HUES64 (cell line): ENCODE data around the gene RREB1.

Experiments
- H3K27ac ChIP-seq: 2 replicates; pipeline ENCODE4 v1.7.0; 2013; ENCODE audit warnings: low read depth, low read length, inconsistent platforms
- H3K27me3 ChIP-seq: 2 replicates; pipeline ENCODE4 v1.6.1; 2013; ENCODE audit warnings: mild to moderate bottlenecking, low read length; ENCODE audit not compliant: insufficient read depth
- H3K36me3 ChIP-seq: 2 replicates; pipeline ENCODE4 v1.6.1; 2013; ENCODE audit warnings: mild to moderate bottlenecking, low read length; ENCODE audit not compliant: insufficient read depth
- H3K4me1 ChIP-seq: 2 replicates; pipeline ENCODE4 v1.6.1; 2013; ENCODE audit warnings: mild to moderate bottlenecking, low read length, moderate library complexity; ENCODE audit not compliant: insufficient read depth
- H3K4me3 ChIP-seq: 2 replicates; pipeline ENCODE4 v1.5.1; 2013; ENCODE audit warnings: mild to moderate bottlenecking, low read length, moderate library complexity
- H3K9ac ChIP-seq: 2 replicates; pipeline ENCODE4 v1.6.1; 2013; ENCODE audit warnings: mild to moderate bottlenecking, low read depth, low read length
- H3K9me3 ChIP-seq: 2 replicates; pipeline ENCODE4 v1.6.1; 2013; ENCODE audit warnings: low read depth, low read length; ENCODE audit not compliant: insufficient read depth
- WGBS: fragments of 150-250, 120-280 bp; methylation state at CpG from one replicate; pipeline ENCODE4 v1.1.7; 2013; ENCODE audit warnings: missing lambda C conversion rate; 5-methylcytosine and 5-hydroxymethylcytosine counted together

RREB1 gene

GRCh38 chr6:7218406-7218988 lies 110.7 kb downstream of the RREB1 start:
- H3K4me1 ChIP-seq: peaks cover 5% of the 10 kb centered on the region; the same call in 1 of the 2 replicates
- H3K9me3 ChIP-seq: no peaks in the 10 kb centered on the region
- no peak overlapping the region for H3K4me3 ChIP-seq
- 88% methylated on average over 2 of the region's 2 CpGs for WGBS
- no peak overlapping the region for H3K27ac ChIP-seq
- no peak overlapping the region for H3K9ac ChIP-seq
- no peaks in the 10 kb centered on the region for H3K27me3 ChIP-seq
- H3K36me3 ChIP-seq: peaks cover 27% of the 10 kb centered on the region

DNA sequence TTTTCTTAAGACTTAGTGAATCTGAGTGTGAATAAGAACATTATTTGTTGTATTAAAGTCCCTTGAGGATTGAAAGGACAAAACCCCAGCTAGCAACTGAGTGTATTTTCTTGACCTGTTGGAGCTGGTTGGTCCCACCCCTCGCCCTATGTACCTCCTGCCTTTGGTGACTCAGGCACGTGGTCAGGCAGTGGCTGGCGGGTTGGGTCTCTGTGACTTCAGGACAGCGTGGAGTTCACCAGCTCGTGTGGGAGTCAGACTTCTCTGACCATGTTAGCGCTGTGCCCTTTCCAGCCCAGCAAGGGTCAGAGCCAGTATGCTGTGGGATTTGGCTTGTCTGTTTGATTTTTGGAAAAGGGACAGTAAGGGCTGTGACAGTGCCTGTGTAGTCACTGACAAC lies 111.5 kb downstream of the RREB1 start:
- peaks cover 20% of the 10 kb centered on the region for H3K36me3 ChIP-seq
- WGBS: 95% methylated on average over 6 of the region's 6 CpGs

DNA sequence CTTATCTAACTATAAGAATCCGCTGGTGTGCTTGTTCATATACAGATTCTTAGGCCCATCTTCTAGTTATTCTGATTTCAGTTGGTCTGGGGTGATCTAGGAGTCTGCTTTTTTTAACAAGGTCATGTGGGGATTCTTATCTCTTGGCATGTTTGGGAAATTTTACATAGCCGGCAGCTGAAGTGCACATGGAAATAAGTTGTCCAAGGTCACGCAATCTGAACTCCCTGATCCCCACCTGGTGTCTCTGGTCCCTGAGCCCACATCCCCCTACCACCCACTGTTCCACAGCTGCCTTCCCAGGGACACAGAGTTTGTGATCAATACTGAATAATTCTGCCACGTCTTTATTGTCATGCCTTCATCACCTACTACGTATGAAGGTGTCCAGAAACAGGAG lies 114.4 kb downstream of the RREB1 start:
- Histone ChIP-seq H3K36me3 (peaks cover 33% of the 10 kb centered on the region), H3K4me1 (peaks cover 14% of the 10 kb centered on the region), H3K9me3 (no peaks in the 10 kb centered on the region), H3K27ac (no peak overlapping the region), H3K27me3 (no peaks in the 10 kb centered on the region), H3K4me3 (no peak overlapping the region), H3K9ac (no peak overlapping the region)
- WGBS: 95% methylated on average over 5 of the region's 5 CpGs

More for the DNA sequence above, 111.5 kb downstream of the RREB1 start:
- Histone ChIP-seq H3K9me3 (no peaks in the 10 kb centered on the region), H3K4me3 (no peak overlapping the region), H3K9ac (no peak overlapping the region), H3K27me3 (no peaks in the 10 kb centered on the region), H3K27ac (no peak overlapping the region), H3K4me1 (peaks cover 6% of the 10 kb centered on the region; the same call in 1 of the 2 replicates)

DNA sequence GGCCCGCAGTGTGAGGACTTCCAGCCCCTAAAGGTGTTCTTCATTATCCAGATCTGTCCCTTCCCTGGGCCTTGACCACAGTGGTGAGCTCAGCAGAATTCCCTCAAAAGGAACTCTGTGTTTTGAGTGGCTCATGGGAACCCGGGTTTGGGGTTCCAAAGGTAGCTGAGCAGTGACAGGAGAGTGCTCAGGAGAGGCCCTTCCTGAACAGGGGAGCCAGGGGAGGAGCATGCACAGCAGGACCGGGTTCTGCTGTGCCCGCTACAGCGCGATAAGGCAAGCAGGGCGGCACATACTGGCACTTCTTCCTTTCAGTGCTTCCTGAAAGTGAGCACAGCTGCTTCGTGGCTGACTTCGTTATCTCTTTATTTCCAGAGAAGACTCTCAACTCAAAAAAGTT lies 117.0 kb downstream of the RREB1 start:
- Histone ChIP-seq H3K4me3 (no peak overlapping the region), H3K9ac (no peak overlapping the region), H3K27ac (no peak overlapping the region), H3K36me3 (peaks cover 52% of the 10 kb centered on the region), H3K27me3 (no peaks in the 10 kb centered on the region), H3K4me1 (peaks cover 8% of the 10 kb centered on the region; the same call in 1 of the 2 replicates), H3K9me3 (no peaks in the 10 kb centered on the region)
- WGBS: 88% methylated on average over 9 of the region's 9 CpGs

DNA sequence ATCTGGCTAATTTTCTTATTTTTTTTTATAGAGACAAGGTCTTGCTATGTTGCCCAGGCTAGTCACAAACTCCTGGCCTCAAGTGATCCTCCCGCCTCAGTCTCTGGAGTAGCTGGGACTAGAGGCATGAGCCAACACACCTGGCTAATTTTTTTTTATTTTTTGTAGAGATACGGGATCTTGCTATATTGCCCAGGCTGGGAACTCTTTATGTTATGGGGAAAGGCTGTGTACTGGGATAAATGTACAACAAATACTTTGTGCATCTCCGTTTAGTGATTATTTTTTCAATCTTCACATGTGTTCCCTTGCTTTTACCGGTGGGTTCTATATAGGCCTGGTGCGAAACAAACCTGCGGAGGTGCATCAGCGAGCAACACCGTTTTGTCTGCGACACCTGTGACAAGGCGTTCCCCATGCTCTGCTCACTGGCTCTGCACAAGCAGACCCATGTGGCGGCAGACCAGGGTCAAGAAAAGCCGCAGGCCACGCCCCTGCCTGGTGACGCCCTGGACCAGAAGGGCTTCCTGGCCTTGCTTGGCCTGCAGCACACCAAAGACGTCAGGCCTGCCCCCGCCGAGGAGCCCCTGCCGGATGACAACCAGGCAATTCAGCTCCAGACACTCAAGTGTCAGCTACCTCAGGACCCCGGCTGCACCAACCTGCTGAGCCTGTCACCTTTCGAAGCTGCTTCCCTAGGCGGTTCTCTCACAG lies 121.1 kb downstream of the RREB1 start:
- 95% methylated on average over 21 of the region's 21 CpGs for WGBS
- H3K9me3 ChIP-seq: no peaks in the 10 kb centered on the region
- peaks cover 71% of the 10 kb centered on the region for H3K36me3 ChIP-seq
- H3K4me3 ChIP-seq: no peak overlapping the region
- no peak overlapping the region for H3K27ac ChIP-seq
- no peaks in the 10 kb centered on the region for H3K27me3 ChIP-seq
- H3K4me1 ChIP-seq: peaks cover 8% of the 10 kb centered on the region; the same call in 1 of the 2 replicates
- H3K9ac ChIP-seq: no peak overlapping the region

DNA sequence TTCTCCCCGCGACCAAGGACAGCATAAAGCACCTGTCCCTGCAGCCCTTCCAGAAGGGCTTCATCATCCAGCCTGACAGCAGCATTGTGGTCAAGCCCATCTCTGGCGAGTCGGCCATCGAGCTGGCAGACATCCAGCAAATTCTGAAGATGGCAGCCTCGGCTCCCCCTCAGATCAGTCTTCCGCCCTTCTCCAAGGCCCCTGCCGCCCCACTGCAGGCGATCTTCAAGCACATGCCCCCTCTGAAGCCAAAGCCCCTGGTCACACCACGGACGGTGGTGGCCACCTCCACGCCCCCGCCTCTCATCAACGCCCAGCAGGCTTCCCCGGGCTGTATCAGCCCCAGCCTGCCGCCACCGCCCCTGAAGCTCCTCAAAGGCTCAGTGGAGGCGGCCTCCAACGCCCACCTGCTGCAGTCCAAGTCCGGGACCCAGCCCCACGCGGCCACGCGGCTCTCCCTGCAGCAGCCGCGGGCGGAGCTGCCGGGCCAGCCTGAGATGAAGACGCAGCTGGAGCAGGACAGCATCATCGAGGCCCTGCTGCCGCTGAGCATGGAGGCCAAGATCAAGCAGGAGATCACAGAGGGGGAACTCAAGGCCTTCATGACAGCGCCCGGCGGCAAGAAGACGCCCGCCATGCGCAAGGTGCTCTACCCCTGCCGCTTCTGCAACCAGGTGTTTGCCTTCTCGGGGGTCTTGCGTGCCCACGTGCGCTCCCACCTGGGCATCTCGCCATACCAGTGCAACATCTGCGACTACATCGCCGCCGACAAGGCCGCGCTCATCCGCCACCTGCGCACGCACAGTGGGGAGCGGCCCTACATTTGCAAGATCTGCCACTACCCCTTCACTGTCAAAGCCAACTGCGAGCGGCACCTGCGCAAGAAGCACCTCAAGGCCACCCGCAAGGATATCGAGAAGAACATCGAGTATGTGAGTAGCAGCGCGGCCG lies 121.9 kb downstream of the RREB1 start:
- Histone ChIP-seq H3K36me3 (peaks cover 76% of the 10 kb centered on the region), H3K27me3 (no peaks in the 10 kb centered on the region), H3K4me1 (peaks cover 5% of the 10 kb centered on the region; the same call in 1 of the 2 replicates), H3K4me3 (no peak overlapping the region), H3K27ac (no peak overlapping the region), H3K9ac (no peak overlapping the region), H3K9me3 (no peaks in the 10 kb centered on the region)
- 95% methylated on average over 62 of the region's 62 CpGs for WGBS

- Histone ChIP-seq H3K4me3 (no peak overlapping the region), H3K27ac (no peak overlapping the region), H3K36me3 (peaks cover 73% of the 10 kb centered on the region), H3K27me3 (no peaks in the 10 kb centered on the region), H3K9me3 (no peaks in the 10 kb centered on the region), H3K9ac (no peak overlapping the region), H3K4me1 (no peaks in the 10 kb centered on the region)
- 98% methylated on average over 39 of the region's 39 CpGs for WGBS
Observed at GRCh38 chr6:7230327-7230691, 122.5 kb downstream of the RREB1 start.

- Histone ChIP-seq H3K4me1 (no peaks in the 10 kb centered on the region), H3K27me3 (no peaks in the 10 kb centered on the region), H3K27ac (no peak overlapping the region), H3K4me3 (no peak overlapping the region), H3K9ac (no peak overlapping the region), H3K36me3 (peaks cover 65% of the 10 kb centered on the region), H3K9me3 (no peaks in the 10 kb centered on the region)
- 95% methylated on average over 37 of the region's 37 CpGs for WGBS
Observed at GRCh38 chr6:7230956-7231713, 123.4 kb downstream of the RREB1 start.

DNA sequence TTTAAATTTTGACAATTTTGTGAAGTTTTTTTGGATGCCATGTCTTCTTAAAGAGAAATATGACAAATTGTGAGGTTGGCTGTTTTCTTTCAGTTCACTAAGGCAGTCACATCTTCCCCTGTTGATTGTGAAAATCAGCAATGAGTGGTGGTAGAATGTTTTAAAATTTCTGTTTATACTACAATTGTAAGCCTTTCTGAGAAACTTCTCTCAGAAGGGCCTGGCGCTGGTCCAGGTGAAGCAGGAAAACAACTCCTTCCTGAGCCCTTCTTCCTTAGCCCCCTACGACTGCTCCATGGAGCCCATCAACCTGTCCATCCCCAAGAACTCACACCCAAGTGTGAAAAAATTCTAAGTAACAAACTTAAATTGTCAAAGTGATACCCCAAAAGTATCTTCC lies 124.6 kb downstream of the RREB1 start:
- Histone ChIP-seq H3K9ac (no peak overlapping the region), H3K27ac (no peak overlapping the region), H3K9me3 (no peaks in the 10 kb centered on the region), H3K27me3 (no peaks in the 10 kb centered on the region), H3K36me3 (peaks cover 56% of the 10 kb centered on the region), H3K4me1 (no peaks in the 10 kb centered on the region), H3K4me3 (no peak overlapping the region)
- 90% methylated on average over 2 of the region's 2 CpGs for WGBS

DNA sequence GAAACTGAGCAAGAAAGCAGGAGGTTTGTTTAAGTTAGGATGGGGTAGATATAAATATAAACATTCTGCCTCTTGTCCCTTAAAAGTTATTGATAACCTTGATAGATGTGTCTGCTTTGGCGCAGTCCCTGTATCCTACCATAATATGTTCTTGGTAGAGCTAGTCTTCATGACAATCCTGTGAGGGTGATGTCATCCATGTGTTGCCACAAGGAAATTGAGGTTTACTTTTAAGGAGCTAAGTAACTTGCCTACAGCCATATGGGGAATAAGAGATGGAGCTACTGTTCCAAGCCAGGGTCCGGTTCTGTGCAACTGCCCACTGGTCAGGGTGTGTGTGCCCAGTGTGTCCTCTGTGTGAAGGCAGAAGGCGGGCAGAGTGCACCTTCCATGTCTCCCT lies 126.8 kb downstream of the RREB1 start:
- no peak overlapping the region for H3K27ac ChIP-seq
- 94% methylated on average over 3 of the region's 3 CpGs for WGBS
- peaks cover 39% of the 10 kb centered on the region for H3K36me3 ChIP-seq
- H3K4me1 ChIP-seq: peaks cover 7% of the 10 kb centered on the region; the same call in 1 of the 2 replicates
- H3K4me3 ChIP-seq: no peak overlapping the region
- no peak overlapping the region for H3K9ac ChIP-seq
- H3K9me3 ChIP-seq: no peaks in the 10 kb centered on the region
- H3K27me3 ChIP-seq: no peaks in the 10 kb centered on the region
